Left hindlimb (tissue), 1 donor: ENCODE data around the gene CCSER1.
"Not testable (repeated sequence)": the region's sequence is repeated elsewhere in the genome, so short reads cannot be mapped to it uniquely, and the experiment has no call there.

Source experiments
- DNase-seq: peaks from one replicate; pipeline ENCODE4 v3.0.0-alpha.2; 2018

Gene CCSER1

DNA sequence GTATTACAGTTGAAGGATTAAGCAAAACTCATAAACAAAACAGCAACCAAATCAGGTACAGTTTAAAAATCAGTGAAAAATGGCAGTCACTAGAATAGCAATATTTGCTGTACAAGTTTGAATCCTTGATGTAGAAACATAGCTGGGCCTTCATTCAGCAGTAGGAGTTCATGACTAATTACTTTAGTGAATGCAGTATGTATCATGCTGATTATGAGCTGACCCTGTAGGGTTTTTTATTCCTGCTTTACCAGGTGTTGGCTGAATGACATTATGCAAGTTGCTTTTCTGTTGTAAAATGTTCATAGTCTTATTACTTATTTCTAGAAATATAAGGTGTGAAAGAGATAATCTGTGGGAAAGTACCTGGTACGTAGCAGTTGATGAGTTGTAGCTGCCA, 179.6 kb downstream of the CCSER1 start:
- no peak for DNase-seq

DNA sequence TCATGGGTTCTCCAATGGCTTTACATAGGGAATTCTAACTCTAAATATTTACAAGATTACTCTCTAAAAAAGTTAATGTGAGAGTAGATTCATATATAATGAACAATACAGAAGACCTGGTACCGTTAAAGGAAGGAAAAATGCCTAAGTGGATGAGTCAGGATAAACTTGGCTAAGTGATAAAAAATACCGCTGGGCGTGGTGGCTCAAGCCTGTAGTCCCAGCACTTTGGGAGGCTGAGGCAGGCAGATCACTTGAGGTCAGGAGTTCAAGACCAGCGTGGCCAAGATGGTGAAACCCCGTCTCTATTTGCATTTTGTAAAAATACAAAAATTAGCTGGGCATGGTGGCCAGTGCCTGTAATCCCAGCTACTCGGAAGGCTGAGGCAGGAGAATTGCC, 189.9 kb downstream of the CCSER1 start:
- DNase-seq = not testable (repeated sequence)

DNA sequence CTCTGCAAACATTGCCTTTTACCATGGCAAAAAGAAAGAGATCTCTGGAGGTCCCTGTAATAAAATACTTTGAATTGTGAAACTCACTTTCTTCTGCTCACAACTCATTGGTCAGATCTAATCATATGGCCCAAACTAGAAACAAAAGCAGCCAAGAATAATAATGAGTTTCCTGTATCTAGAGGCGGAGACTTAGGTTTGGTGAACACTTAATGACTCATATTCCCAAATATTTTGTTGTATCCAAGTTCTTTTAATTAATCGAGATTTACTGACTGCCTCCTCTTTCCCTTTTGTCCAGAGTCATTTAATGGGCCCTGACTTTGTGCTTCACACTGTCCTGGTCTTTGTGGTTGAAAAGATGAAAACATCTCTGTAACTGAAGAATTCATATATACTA, 190.6 kb downstream of the CCSER1 start:
- no peak for DNase-seq

DNA sequence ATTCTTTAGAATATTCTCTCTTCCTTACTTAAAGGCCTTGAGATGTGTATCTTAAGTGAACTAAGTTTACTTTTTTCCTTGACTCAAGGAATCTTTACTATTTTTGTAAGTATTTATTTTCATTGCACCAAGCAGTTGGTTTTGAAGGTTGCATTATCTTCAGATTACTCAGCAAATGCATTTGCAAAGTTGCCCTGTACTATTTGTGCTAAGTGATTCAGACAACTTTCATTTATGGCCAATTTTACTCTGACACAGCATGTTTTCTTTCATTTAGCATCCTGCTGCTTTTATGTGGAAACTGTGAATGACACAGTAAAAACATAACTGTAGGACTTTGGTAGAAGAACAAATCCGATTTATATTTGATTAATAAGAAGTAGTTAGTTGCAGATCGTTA, 191.0 kb downstream of the CCSER1 start:
- no peak for DNase-seq

DNA sequence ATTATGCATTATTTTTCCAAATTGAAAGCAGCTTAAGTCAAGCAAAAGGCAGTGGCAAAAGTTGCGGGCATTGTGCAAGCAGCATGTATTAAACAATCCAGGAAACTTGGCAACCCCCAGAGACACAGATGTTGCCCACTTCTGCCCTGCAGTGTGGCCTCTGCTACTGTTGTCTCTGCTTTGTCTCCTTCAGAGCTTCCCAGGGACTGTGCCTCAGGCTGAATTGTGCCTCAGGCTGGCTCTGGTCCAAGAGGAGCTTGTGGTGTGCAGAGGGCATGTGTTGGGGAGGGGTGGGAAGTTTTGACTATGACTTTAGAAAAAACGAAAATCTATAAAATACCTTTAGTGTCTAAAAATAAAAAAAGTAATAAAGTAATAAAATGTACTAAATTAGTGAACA, 201.4 kb downstream of the CCSER1 start:
- DNase-seq = peak; percentile 26

DNA sequence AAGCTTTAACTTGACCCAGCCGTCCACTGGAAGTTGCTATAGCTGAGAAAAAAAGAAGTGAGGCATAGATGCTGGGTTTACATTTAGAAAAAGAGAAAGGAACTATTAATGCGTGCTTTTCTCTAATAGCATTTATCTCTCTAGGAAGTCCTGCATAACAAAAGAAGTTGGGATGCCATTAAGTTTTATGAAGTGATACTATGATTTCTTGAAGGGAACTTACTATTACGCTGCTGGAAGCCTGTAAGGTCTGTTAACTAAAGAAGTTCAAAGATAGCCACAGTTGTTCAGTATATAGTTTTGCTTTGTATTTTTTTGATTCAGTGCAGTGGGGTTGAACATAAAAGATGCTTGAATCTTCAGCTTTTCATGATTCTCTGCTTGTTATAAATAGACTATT, 203.4 kb downstream of the CCSER1 start:
- no peak for DNase-seq

DNA sequence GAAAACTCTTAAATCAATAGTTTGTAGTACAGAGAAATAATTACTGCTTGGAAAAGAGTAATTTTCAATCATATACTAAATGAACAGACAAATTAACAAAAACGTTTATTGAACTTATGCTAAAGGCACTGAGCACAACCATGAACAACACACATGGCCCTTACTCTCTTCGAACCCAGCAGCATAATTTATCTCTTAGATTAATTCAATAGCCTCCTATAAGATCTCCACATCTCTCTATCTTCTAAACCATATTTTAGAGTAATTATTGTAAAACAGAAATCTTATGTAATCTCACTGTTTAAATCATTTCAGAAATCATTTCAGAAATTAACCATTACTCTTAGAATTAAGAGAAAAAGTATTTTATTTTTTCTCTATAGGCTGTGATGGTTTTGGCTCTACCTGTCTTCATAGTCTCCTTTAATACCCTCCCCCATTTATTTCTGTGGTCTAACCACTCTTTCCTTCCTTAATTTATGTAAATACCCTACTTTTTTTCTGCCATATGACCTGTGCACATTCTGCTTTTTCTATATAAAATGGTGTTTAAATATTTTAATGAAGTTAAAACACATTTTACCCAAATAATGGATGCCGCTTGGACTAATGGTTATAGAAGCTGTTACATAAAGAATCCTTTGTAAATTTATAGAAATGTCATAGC, 218.5 kb downstream of the CCSER1 start:
- DNase-seq = no peak

DNA sequence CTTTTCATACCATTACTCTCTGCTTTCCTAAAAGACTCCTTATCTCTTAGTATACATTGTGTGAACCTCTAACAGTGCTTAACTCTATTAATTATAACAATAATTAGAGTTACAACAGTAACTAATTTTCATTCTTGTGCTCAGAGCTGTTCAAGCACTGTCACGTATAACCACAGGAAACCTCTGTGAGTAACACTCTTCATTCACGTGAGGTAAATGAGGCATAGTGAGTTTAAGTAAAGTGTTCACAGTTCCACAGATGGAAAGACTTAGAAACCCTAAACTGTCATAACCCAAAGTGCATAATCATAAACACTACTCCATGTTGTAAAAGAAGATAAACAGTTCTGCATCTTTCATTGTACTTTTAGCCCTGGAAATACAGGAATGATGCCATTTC, 222.4 kb downstream of the CCSER1 start:
- no peak for DNase-seq

DNA sequence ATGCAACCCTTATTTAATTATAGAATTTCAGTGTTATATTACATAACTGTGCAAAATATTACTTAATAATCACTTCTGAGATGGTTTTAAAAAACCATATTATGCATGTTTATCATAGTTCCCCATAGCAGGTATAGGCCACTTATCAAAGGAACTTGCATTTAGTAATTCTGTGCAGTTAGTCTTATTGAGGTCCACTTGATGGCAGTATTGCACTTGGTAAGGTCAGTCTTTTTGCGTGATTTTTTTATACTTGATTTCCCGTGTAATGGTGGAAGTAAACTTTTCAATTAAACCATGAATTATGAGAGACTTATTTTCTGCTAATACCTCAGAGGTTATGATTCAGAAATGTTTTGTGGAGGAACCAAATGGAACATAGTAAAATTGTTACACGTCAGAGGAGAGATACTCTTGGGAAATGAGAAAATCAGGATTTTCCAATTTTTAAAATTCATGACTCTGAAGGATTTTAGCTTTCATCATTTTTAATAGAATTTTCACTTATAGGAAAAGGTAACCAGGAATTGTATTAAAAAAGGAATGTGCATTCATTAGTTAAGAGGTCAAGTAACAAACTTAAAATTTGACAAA, 230.0 kb downstream of the CCSER1 start:
- no peak for DNase-seq

DNA sequence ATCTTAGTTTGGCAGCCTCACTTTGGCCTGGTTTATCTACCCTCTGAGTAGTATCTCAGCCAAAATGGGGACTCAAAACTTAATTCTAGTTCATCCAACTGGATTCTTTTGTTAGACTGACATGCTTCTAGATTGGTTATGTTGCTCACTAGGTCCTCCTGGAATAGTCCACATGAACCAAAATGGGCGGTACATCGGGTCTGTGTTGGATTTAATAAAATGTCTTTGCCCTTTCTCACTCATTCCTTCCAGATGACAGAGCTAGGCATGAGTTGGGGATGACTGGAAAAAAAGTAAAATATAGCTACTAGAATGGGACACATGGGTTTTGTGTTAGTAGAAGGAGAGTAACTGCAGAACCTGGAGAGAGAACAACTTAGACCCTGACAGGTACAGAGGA, 247.9 kb downstream of the CCSER1 start:
- no peak for DNase-seq

DNA sequence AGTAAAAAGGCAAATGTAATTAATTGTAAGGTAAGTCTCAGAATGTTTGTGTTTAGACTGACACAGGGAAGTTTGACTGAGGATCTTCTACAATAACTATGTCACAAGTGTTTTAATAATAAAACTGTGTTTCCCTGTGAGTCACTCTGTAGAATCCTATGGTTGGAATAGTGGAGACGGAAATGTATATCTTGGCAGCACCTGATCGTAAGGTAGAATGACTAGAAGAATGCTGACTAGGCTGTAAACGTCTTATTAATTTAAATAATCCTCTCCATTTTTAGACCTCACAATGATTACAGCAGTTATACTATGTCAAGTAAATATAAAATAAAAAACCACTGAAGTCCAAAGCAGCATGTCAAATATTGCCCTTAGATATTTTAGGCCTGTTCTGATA, 266.0 kb downstream of the CCSER1 start:
- no peak for DNase-seq

DNA sequence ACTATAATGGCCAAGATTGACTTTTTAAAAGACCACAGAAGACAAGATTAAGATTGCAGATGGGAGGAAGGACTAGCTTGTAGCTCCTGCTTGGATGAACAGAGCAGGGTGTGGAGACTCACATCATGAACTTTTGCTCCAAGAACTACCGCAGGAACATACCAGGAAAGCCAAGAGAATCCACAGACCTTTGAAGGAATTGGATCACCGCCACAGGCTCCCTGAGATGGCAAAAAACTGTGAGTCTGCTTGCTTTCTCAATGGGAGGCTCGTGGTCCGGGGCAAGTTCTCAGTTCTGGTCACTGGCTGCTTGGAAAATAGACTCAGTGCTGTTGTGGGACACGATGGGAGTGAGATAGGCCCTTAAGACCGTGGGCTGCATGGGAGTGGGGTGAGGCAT, 276.6 kb downstream of the CCSER1 start:
- DNase-seq = no peak

DNA sequence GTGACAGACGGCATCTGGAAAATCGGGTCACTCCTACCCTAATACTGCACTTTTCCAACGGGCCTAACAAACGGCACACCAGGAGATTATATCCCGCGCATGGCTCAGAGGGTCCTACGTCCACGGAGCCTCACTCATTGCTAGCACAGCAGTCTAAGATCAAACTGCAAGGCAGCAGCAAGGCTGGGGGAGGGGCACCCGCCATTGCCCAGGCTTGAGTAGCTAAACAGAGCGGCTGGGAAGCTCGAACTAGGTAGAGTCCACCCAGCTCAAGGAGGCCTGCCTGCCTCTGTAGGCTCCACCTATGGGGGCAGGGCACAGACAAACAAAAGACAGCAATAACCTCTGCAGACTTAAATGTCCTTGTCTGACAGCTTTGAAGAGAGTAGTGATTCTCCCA, 280.7 kb downstream of the CCSER1 start:
- not testable (repeated sequence) for DNase-seq

DNA sequence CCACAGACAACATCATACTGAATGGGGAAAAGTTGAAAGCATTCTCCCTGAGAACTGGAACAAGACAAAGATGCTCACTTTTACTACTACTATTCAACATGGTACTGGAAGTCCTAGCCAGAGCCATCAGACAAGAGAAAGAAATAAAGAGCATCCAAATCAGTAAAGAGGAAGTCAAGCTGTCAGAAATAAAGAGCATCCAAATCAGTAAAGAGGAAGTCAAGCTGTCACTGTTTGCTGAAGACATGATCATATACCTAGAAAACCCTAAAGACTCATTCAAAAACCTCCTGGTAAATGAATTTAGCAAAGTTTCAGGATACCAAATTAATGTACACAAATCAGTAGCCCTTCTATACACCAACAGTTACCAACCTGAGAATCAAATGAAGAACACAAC, 285.6 kb downstream of the CCSER1 start:
- not testable (repeated sequence) for DNase-seq

DNA sequence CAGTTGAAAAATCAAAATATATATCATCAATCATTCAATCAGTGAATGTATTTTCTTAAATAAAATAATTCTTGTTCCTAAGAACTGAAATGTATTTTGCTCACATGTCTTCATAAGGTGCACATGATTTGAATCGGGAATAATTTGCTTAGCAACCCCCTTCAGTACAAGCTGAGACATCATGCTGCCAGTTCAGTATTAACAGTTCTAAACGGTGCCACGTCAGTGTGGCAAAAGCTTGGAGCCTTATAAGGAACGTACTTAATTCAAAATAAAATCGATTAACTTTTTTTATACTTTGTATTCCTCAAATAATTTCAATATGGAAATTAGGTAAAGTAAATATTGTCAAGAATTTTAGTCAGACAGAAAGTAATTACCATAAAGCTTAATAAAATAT, 287.9 kb downstream of the CCSER1 start:
- DNase-seq = no peak

DNA sequence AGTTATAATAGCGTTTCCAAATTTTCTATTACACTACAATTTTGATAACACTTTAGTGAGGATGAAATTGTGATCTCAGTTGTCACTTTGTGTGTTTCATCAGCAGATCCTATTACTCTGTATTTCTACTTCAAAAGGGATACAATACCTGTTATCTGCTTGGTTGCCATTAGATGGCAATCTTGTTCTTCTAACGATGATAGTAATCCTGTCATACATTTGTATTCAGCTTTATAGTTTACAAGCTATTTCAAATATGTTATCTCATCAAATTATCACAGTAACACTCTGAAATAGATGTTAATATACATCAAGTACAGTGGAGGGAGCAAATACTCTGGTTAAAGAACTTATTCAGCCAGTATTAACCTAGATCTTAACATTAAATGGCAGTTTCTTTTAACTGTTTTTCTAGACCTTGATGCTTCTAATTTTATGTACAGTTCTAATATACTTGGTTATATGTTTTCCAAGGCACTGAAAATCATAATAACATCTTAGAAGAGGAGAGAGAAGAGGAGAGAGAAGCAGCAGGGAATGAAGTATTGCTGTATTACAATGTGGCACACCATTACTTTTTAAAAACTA, 292.0 kb downstream of the CCSER1 start:
- no peak for DNase-seq

DNA sequence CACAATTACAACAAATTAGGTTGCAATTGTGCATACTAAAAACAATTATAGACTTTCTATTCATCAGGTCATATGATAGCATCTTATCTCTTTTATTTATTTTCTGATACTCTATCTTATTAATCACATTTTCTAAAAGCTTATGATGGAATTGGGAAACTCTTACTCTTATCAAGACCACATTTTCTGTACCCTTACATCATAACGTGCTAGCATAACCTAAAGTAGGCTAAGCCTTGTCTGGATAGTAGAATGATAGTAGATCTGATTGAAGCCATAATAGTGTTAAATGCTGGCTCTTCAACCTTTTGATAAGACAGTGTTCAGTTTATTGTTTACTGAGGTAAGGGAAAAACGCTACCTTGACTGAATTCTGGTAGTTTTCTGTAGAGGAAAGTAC, 294.0 kb downstream of the CCSER1 start:
- no peak for DNase-seq

DNA sequence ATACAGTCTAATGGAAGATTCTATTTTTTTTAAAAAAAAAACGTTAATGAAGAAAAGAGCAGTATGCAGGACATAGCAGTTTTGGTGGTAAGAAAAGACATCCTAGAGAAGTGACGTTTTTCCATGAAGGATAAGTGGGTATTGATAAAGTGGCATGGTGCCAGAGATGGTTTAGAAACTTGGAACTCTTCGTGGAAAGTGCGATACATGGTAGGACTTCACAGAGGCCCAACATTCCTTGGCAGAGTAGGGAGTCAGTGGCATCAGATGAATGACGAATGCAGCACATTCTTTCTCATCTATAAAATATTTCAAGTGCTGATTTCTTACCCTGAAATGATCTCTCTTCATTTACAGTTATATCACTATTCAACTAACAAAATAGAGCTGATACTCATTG, 298.7 kb downstream of the CCSER1 start:
- DNase-seq = no peak

DNA sequence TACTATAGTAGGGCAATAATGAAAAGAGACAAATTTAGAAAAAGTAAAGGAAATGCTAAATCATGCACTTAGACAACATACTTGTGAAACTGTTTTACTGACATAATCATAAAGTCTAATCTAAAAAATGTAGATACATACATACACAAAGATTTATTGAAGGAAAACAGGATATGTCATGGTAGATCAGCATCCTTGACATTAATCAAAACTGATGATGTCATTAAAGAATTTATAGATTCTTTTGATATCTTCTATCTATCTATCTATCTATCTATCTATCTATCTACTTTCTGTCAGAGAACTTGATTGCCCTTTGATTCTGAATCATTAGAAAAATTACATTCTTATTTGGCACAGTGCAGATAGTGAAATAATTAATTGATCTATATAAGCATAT, 311.3 kb downstream of the CCSER1 start:
- no peak for DNase-seq

DNA sequence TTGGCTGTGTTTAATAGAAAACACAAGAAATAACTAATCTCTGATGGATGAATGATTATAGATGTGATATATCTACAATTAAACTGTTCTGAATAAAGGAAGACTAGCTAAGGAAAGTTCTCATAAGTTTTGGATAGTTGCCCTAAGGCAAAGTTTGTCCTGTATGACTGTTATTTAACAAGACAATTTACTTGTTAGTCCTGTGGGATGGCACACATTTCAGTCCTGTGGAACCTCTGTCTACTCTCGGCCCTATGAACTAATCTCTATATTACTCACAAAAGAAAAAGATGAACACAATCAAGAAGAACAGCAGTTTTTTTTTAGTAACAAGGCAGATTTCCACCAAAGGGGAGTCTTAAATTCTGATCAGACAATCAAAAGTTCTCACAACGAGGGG, 314.6 kb downstream of the CCSER1 start:
- no peak for DNase-seq

DNA sequence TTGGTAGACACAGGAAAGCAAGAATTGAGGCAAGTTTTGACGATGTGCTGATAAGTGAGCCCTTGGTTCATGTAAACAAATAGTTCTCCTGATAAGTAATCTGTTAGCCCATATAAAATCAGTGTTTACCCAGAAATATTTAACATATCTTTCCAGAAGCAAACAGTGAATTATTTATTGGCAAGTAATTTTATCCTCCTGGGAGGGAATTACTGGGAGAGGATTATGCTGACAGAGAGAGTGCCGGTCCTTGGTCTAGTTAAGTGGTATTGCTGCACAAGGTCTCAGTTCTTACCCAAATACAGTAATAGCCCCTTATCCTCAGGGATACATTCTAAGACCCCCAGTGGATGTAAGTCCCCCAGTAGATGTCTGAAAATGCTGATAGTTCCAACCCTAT, 315.4 kb downstream of the CCSER1 start:
- DNase-seq = no peak

DNA sequence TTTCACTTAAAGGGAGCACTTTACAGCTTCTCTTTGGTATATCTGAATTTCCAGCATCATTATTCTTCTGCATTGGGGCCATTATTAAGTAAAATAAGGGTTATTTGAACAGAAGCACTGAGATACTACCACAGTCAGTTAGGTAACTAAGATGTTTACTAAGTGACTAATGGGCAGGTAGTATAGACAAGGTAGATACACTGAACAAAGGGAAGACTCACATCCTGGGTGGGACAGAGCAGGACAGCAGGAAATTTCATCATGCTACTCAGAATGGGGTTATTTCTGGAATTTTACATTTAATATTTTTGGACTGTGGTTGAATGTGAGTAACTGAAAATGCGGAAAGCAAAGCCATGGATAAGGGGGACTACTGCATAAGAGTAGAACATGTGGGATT, 316.0 kb downstream of the CCSER1 start:
- no peak for DNase-seq

DNA sequence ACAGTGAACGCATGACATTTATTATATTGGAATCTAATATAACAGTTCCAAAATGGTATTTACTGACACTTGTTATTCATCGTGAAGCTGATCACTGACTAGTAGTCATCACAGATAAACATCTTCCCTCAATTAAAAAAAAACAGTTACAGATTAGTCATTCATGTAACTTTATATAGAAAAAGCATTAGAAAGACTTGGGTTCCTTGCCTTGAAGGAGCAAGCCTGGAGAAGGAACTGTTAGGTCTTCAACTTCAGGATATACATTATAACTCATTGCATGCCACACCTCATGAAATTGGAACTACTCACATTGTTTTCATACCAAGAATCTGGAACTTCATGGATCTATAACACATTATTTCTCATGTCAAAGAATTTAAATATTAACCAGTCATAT, 317.7 kb downstream of the CCSER1 start:
- no peak for DNase-seq

DNA sequence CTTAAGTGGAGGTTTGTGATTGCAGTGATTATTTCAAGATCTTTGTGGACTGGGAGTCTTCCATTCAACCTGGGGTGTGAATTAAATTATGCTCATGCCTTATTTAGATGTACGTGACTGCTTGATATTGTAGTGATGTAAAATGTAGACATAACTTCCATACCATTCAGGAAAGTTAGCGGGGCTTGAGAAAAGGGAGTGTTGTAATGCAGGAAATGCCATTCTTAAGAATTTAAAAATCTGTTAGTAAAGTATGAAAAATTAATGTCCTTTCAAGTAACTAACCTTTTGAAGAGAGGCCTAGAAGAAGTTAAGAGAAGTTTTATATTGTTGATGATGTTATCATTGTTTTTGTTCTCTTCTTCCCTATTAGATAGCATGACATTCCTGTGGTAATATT, 318.2 kb downstream of the CCSER1 start:
- no peak for DNase-seq

DNA sequence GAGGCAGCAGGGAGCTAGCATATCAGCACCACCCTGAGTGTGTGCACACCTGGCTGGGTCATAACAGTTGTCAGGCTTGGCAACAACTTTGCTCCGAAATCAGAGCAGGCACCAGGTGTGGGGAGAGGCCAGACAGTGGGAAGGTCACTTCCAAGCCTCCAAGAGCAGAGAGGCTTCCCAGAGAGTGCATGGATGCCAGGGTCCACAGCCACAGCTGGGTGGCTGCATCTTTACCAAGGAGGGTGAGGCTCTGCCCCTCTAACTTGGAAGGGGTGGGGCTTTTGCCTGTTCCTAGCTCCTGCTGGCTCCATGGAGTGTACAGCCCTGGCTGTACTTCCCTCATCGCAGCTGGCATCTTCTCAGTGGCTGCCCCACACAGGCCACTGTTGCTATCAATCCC, 322.4 kb downstream of the CCSER1 start:
- no peak for DNase-seq
